K562 (cell line): ENCODE measurements around the gene CENPN.

Source experiments
- CAMTA2 ChIP-seq: fragments of 250-450 bp; sonication (Bioruptor Pico); conservative IDR thresholded peaks from 2 replicates; pipeline ENCODE4 v1.5.1; 2022
- CHD1 ChIP-seq: fragments of 200-600 bp; sonication (generic); IDR thresholded peaks from one replicate; pipeline ENCODE4 v1.6.1; 2012; ENCODE audit warnings: mild to moderate bottlenecking, moderate library complexity, low read length, inconsistent platforms
- CHD2 ChIP-seq: IDR thresholded peaks from 2 replicates; pipeline ENCODE4 v1.6.1; 2011; ENCODE audit warnings: low read depth, low read length
- FOSL1 ChIP-seq: fragments of 200-800 bp; sonication (Bioruptor generic); conservative IDR thresholded peaks from 2 replicates; pipeline ENCODE4 v1.6.1; 2016; ENCODE audit warnings: missing genetic modification characterization, missing compliant biosample characterization
- FOXA1 ChIP-seq: fragments of 450-650 bp; IDR thresholded peaks from 2 replicates; pipeline ENCODE4 v1.6.1; 2016; ENCODE audit warnings: mild to moderate bottlenecking, borderline replicate concordance
- LEF1 ChIP-seq: fragments of 450-650 bp; IDR thresholded peaks from 2 replicates; pipeline ENCODE4 v1.6.1; 2016; ENCODE audit warnings: mild to moderate bottlenecking
- POLR2A ChIP-seq: fragments of 450-650 bp; conservative IDR thresholded peaks from 2 replicates; pipeline ENCODE4 v1.6.1; 2016
- ZFX ChIP-seq: sonication (generic); formaldehyde crosslinking; IDR thresholded peaks from 2 replicates; pipeline ENCODE4 v1.8.0; 2022; ENCODE audit warnings: mild to moderate bottlenecking, missing genetic modification reagents, moderate library complexity
- TF ChIP-seq, protein P1 (sequence below), 3 experiments: IDR thresholded peaks in 2 of 3; conservative IDR thresholded peaks in 1 of 3; 2 replicates each; pipeline ENCODE4 v1.5.1; 2011 to 2012; ENCODE audit warnings: low read length in 3 of 3, mild to moderate bottlenecking in 3 of 3, control low read depth in 2 of 3, improper control_type of control experiment in 1 of 3, inconsistent platforms in 1 of 3, low read depth in 1 of 3, mixed read lengths in 1 of 3, moderate library complexity in 1 of 3; ENCODE audit not compliant: insufficient read depth in 2 of 3
- TF ChIP-seq, protein P2 (sequence below): IDR thresholded peaks from 2 replicates; pipeline ENCODE4 v1.6.1; 2011; ENCODE audit warnings: borderline replicate concordance, low read depth, mild to moderate bottlenecking, moderate library complexity, low read length; ENCODE audit not compliant: insufficient read depth, poor library complexity, severe bottlenecking

DNA sequence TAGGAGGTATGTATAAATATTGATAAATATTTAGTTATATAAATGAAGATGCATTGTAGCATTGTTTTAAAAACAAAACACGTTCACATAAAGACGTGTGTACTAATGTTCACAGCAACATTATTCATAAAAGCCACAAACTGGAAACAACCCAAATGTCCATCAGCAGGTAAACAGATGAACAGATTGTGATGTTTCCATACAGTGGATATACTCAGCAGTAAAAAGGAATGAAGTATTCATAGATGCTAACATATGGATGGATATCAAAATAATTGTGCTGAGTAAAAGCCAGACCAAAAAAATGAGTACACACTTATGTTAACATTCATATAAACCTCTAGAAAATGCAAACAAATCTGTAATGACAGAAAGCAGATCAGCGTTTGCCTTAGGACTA lies 6.0 kb downstream of the CENPN start:
- TF ChIP-seq CHD1 (no peak), CHD2 (no peak), FOXA1 (no peak), CAMTA2 (CRISPR knock-in tag) (no peak), POLR2A (no peak), FOSL1 (tag) (no peak), ZFX (CRISPR knock-in tag) (no peak), LEF1 (no peak)
- TF ChIP-seq, protein P1, sequence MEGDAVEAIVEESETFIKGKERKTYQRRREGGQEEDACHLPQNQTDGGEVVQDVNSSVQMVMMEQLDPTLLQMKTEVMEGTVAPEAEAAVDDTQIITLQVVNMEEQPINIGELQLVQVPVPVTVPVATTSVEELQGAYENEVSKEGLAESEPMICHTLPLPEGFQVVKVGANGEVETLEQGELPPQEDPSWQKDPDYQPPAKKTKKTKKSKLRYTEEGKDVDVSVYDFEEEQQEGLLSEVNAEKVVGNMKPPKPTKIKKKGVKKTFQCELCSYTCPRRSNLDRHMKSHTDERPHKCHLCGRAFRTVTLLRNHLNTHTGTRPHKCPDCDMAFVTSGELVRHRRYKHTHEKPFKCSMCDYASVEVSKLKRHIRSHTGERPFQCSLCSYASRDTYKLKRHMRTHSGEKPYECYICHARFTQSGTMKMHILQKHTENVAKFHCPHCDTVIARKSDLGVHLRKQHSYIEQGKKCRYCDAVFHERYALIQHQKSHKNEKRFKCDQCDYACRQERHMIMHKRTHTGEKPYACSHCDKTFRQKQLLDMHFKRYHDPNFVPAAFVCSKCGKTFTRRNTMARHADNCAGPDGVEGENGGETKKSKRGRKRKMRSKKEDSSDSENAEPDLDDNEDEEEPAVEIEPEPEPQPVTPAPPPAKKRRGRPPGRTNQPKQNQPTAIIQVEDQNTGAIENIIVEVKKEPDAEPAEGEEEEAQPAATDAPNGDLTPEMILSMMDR (IDR thresholded peaks at IDR 0.05 in 2 of 3, conservative IDR thresholded peaks at IDR 0.05 in 1 of 3; ENCODE audit: insufficient read depth in 2 of 3, low read depth in 1 of 3, low read length in 3 of 3), result no peak
- TF ChIP-seq, protein P2, sequence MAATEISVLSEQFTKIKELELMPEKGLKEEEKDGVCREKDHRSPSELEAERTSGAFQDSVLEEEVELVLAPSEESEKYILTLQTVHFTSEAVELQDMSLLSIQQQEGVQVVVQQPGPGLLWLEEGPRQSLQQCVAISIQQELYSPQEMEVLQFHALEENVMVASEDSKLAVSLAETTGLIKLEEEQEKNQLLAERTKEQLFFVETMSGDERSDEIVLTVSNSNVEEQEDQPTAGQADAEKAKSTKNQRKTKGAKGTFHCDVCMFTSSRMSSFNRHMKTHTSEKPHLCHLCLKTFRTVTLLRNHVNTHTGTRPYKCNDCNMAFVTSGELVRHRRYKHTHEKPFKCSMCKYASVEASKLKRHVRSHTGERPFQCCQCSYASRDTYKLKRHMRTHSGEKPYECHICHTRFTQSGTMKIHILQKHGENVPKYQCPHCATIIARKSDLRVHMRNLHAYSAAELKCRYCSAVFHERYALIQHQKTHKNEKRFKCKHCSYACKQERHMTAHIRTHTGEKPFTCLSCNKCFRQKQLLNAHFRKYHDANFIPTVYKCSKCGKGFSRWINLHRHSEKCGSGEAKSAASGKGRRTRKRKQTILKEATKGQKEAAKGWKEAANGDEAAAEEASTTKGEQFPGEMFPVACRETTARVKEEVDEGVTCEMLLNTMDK, result no peak
